Activated CD4-positive, alpha-beta T cell treated with anti-CD3 and anti-CD28 coated beads for 48 hours (primary cell): ENCODE data around the gene PIK3R3.

ENCODE experiments used
- DNase-seq: peaks from one replicate; pipeline ENCODE4 v3.0.0-alpha.2; 2020

Gene PIK3R3

DNA sequence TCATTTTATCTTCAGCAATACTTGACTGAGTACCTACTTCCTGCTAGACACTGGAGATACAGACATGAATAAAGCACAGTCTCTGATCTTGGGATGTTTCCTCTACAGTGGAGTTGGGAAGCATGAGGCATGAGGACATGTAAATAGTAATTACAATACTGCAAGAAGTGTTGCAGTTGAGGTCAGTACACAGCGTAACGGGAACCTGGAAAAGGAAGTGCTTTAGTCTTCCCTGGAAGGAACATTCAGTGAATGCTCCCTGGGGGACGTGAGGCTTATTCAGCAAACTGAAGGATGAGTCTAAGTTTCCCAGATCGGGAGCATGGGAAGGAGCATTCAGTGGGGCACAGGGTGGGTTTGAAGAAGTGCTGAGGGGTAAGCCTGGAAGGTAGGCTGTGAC lies 112.4 kb downstream of the PIK3R3 start:
- DNase-seq, result no peak

DNA sequence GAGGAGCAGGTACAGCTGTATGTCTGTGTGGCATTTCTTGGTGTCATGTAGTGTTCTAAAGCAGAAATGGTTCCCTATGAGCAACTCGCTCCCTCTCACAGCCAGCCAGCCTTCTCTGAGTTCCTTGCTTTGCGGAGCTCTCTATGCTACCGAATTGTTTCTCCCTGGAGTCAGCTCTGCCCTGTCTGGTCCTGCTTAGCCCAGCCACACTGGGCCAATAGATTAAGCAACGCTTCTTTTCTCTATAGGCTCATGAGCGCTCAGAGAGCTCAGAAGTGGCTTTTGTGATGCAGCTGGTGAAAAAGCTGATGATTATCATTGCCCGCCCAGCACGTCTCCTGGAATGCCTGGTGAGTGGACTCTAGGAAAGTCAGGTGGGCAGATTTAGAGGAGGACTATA lies 113.1 kb downstream of the PIK3R3 start:
- DNase-seq, result no peak

- no peak for DNase-seq
Measured at GRCh38 chr1:46017876-46018503, 114.4 kb downstream of the PIK3R3 start.

- DNase-seq, result no peak
Measured at GRCh38 chr1:46013581-46013980, 118.8 kb downstream of the PIK3R3 start.

DNA sequence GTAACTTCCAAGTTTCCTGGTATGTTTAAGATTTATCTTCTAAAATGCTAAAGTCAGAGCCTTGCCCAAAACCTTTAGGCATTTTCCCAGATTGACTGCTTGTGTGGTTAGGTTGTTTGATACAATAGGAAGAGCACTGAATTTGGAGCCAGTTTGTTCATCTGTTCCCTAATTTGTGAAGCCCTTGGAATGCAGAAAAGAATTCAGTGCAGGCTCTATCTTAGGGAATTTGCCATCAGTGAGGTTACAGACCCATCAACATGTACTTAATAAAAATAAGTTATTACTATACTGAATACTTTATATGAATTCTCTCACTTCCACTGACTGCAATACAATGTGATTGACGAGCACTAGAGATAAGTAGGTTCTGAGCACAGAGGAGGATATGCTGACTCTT lies 120.2 kb downstream of the PIK3R3 start:
- no peak for DNase-seq

DNA sequence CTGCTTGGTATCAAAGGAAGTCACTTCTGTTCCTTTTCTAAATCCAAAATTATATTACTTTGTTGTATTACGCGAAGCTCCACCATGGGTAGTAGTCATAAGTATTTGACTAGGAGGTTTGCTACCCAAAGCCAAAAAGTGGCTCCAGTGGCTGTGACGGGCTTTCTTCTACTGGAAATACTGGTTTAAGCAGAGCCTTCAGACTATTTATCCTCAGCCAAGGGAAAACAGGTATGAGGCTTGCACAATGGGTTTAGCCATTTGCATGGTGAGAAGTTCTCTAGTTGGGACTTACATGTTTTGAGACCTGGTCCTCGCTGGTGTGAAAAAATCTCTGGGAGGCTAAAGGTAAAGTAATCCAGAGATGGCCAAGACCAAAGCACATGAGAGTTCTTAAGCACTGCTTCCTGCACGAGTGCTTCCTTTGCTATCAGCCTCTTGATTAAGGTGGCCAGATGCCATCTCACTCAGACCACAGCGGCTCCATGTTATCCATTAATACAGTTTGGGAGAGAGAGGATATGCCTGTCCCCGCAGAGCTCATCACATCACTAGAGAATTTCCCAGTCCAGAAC lies 121.2 kb downstream of the PIK3R3 start:
- DNase-seq, result no peak

DNA sequence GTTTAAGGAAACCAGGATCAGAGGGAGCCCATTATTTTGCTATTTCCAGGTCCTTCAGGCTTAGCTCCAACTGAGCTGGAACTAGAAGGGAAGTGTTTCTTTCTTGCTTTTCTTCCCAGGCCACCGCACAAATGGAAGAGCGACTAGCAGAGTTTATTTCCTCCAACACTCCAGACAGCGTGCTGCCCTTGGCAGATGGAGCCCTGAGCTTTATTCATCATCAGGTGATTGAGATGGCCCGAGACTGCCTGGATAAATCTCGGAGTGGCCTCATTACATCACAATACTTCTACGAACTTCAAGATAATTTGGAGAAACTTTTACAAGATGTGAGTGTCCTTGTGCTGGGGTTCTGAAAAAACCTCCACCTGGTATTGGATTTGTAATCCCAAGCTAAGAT lies 121.8 kb downstream of the PIK3R3 start:
- DNase-seq, result no peak

DNA sequence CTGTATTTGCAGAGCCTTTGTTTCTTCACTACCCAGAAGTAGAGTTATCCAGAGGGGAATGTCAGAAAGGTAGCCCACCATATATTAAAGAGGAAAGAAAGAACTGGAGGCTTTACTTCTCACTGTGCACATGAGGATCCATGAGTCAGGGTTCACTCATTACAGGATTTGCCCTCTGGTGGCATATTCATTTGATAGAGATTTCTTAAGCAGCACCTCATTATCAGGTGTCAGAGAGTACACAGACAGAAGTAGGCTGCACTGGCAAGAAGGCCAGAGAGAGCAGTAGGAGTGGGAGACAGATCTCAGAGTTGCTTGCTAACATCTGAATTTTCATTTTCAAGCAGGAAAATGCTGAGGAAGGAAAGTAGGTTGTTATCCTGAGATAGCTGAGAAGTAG lies 123.8 kb downstream of the PIK3R3 start:
- no peak for DNase-seq

DNA sequence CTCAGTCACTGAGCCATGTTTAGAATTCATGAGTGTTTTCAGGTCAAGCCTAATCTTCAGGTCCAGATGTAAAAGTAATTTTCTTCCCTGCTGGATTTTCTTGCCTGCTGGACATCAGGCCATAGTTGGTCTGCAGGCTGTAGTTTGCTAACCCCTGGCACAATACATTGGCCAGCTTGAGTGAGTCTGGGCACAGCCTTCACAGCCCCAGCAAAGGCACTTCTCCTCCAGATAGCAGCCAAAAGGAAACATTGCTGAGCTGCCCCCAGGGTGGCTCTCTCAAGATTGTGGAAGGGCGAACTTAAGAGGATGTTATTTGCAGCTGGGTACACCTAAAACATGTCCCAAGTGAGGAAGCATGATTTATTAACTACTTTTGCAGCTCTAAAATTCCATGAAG lies 126.8 kb downstream of the PIK3R3 start:
- no peak for DNase-seq

GRCh38 chr1:46004492-46004891 lies 127.9 kb downstream of the PIK3R3 start:
- no peak for DNase-seq

DNA sequence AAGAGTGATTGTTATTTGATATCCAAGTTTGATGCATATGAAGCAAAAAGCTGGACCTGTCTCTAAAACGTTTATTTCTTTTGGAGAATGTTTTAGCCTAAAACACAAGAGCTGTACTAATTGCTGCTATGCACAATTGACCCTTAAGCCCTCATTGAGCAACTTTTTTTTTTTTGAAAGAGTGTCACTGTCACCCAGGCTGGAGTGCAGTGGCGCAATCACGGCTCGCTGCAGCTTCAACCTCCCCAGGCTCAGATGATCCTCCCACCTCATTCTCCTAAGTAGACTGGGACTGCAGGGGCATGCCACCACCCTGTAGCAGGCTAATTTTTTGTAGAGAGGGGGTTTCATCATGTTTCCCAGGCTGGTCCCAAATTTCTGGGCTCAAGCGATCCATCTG lies 129.1 kb downstream of the PIK3R3 start:
- DNase-seq, result no peak

DNA sequence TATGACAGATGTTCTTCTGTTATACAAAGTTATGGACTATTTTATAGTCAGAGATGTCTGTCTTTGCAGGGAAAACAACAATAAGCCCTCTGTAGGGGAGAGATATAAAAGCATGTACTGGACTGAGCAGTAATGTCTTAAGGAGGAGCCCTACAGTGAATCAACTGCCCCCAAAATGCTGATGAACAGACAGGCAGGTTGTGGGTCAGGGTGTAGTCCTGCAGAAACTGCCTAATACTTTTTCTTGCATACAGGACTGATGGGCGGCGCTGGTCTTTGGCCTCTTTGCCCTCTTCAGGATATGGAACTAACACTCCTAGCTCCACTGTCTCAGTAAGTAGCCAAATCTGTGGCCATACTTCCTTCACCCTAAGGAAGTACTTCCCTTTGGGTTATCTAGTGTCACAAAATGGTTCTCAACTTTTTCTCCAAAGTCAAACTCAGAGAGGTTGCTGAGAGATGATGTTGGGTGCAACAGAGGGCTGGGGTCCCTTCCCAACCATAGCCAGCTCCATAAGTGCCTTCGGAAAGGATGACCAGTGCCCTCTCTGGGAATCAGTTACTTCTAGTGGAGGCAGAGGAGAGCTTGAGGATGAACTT lies 129.8 kb downstream of the PIK3R3 start:
- DNase-seq, result no peak

- DNase-seq, result no peak
Measured at GRCh38 chr1:46001081-46001785, 131.2 kb downstream of the PIK3R3 start.

GRCh38 chr1:45999507-45999906 lies 132.9 kb downstream of the PIK3R3 start:
- DNase-seq, result no peak

DNA sequence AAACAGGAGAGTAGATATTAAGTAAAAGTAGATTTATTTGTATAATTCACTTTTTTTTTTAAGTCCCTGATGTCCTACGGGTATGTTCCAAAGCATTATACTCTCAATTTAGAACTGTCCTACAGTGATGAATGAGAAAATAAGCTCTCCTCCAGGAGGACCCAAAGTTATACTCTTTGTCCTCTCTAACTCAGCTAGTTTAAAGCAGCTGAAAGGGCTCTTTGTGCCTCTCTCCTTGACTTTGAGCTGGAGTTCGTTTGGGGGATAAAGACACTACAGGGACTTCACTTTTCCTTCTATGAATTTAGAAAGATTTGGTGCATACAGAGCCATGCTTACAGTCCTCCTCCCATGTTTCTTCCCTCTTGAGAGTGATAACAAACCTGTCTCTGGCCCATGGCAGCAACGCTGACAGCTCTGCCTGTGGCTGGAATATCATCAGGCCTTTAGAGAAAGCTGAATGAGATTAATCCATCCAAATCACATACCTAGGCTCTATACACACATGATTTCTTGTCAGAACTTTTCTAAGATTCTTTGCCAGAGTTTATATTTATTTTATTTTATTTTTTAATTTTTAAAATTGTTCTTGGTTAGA lies 134.3 kb downstream of the PIK3R3 start:
- no peak for DNase-seq

DNA sequence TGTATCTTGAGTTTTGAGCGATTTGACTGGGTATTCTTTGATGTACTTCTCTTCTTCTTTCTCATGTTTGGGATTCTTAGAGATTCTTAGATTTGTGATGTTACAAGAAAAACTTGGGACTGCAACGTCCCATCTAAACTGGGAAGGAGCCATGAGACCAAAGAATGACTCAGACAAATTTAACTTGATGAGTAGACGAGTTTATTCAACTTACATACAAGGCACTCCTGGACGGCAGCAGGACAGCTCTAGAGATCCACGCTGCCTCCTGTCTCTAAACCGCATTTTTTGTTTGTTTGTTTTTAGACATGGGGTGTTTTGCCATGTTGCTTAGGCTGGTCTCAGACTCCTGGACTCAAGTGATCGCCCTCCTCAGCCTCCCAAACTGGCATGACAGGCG lies 137.1 kb downstream of the PIK3R3 start:
- DNase-seq, result no peak

- DNase-seq, result no peak
Measured at GRCh38 chr1:45994423-45994822, 138.0 kb downstream of the PIK3R3 start.
